ENCODE measurements around the gene TMEM272.

GRCh38 chr13:51882570-51883225, 37.7 kb upstream of the TMEM272 start:
- TF ChIP-seq EZH2 (IDR thresholded peaks at IDR 0.05; ENCODE audit: borderline replicate concordance, low read length), result no peak
- no peak for TF ChIP-seq CTCF (conservative IDR thresholded peaks at IDR 0.05 in 1 of 2, IDR thresholded peaks at IDR 0.05 in 1 of 2; ENCODE audit: extremely low read depth in 1 of 2, insufficient read depth in 1 of 2, low read depth in 1 of 2, low read length in 2 of 2)

Measured in mammary epithelial cell (primary cell).